Vagina (tissue), 2 donors: Measurements from ENCODE around the gene PROZ.

Experiments used
- CTCF ChIP-seq, 3 experiments: fragments of 450-650 bp in 2 of 3; fragments of 200-600 bp in 1 of 3; sonication (generic) in 1 of 3; IDR thresholded peaks; one replicate each; pipeline ENCODE4 v1.5.1; 2017 to 2019; ENCODE audit warnings: antibody characterized with exemption in 3 of 3, mild to moderate bottlenecking in 2 of 3, moderate library complexity in 2 of 3
- POLR2A ChIP-seq, 2 donors: fragments of 450-650 bp; IDR thresholded peaks; one replicate each; pipeline ENCODE4 v1.6.1; 2017; ENCODE audit warnings: antibody characterized with exemption in 2 of 2, mild to moderate bottlenecking in 2 of 2, moderate library complexity in 2 of 2
- POLR2AphosphoS5 ChIP-seq, 2 donors: sonication (generic); formaldehyde crosslinking; IDR thresholded peaks; one replicate each; pipeline ENCODE4 v1.9.0; 2017; ENCODE audit warnings: antibody characterized with exemption in 2 of 2, mild to moderate bottlenecking in 2 of 2, low read depth in 1 of 2; ENCODE audit not compliant: insufficient read depth in 1 of 2

DNA sequence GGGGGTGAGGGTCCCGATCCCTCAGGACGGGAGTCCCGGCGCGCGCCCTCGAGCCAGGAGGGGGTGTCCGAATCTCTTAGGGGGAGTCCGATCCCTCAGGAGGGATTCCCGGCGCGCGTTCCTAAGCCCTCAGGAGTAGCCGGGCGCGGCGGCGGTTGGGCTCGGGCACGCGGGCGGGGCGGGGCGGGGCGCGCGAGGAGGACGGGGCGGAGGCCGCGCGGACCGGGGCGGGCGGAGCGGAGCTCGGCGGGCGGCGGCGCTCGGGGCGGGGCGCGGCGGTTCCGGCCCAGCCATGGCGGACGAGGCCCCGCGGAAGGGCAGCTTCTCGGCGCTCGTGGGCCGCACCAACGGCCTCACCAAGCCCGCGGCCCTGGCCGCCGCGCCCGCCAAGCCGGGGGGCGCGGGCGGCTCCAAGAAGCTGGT is 50.9 kb downstream of the PROZ start, which contains the start of gene CUL4A:
- TF ChIP-seq CTCF (IDR thresholded peaks at IDR 0.05) (no peak), POLR2A (IDR thresholded peaks at IDR 0.05) (no peak), POLR2AphosphoS5 (IDR thresholded peaks at IDR 0.05; ENCODE audit: insufficient read depth in 1 of 2, low read depth in 1 of 2) (no peak)
